IMR-90 (cell line): Measurements from ENCODE around the gene NAV2. TPM values are rescaled to one million over a fixed set of nuclear protein-coding genes. Genes with fewer than 3 reads are reported as not detected.

Experiments used
- ATAC-seq: fragments of 200-7000 bp; cut with Tn5 transposase; 2 replicates; pipeline ENCODE4 v1.9.1; 2020; ENCODE audit warnings: low read depth, mild to moderate bottlenecking, moderate library complexity
- BruUV-seq: library from RNA; stranded (reverse); fragments of 400-500 nt; replicated peaks from 2 replicates; lab custom pipeline; 2021; lab: Mats Ljungman, UMichigan
- CTCF ChIA-PET: fragments of 300-600 bp; formaldehyde crosslinking; extraction: SDS; loops from one replicate; lab custom pipeline; 2021; ENCODE audit warnings: antibody characterized with exemption; lab: Yijun Ruan, JAX
- POLR2A ChIA-PET: fragments of 300-600 bp; sonication (Branson Sonifier 250); formaldehyde crosslinking; loops from one replicate; lab custom pipeline; 2022; ENCODE audit warnings: antibody characterized with exemption; ENCODE audit not compliant: unreplicated experiment; lab: Charles Lee
- DNase-seq: peaks from one replicate; pipeline ENCODE4 v3.0.0; 2013
- H2AFZ ChIP-seq: replicated peaks from 2 replicates; pipeline ENCODE3; 2013; ENCODE audit warnings: low read length, mild to moderate bottlenecking; ENCODE audit not compliant: poor library complexity
- H2AK5ac ChIP-seq: 2 replicates; pipeline ENCODE4 v1.6.1; 2013; ENCODE audit warnings: low read depth, low read length, inconsistent platforms
- H2AK9ac ChIP-seq: replicated peaks from 2 replicates; pipeline ENCODE3; 2013; ENCODE audit warnings: mild to moderate bottlenecking, low read depth, low read length, moderate library complexity; ENCODE audit not compliant: poor library complexity
- H2BK120ac ChIP-seq: 2 replicates; pipeline ENCODE4 v1.6.1; 2013; ENCODE audit warnings: low read depth, low read length, inconsistent platforms
- H2BK15ac ChIP-seq: 3 replicates; pipeline ENCODE4 v1.6.1; 2013; ENCODE audit warnings: low read depth, low read length, inconsistent platforms
- H2BK20ac ChIP-seq: 2 replicates; pipeline ENCODE4 v1.6.1; 2013; ENCODE audit warnings: low read depth, mild to moderate bottlenecking, inconsistent platforms, low read length, moderate library complexity
- H2BK5ac ChIP-seq: 2 replicates; pipeline ENCODE4 v1.6.1; 2013; ENCODE audit warnings: mild to moderate bottlenecking, low read depth, low read length, inconsistent platforms; ENCODE audit not compliant: poor library complexity, severe bottlenecking
- H3K14ac ChIP-seq: replicated peaks from 2 replicates; pipeline ENCODE4 v1.6.1; 2013; ENCODE audit warnings: low read depth, low read length, inconsistent platforms
- H3K18ac ChIP-seq: 2 replicates; pipeline ENCODE4 v1.6.1; 2013; ENCODE audit warnings: low read depth, low read length, control low read depth
- H3K23ac ChIP-seq: 2 replicates; pipeline ENCODE4 v1.6.1; 2013; ENCODE audit warnings: low read depth, low read length, inconsistent platforms
- H3K27ac ChIP-seq: 2 replicates; pipeline ENCODE4 v1.5.1; 2013; ENCODE audit warnings: mild to moderate bottlenecking, control low read depth, low read length; ENCODE audit not compliant: insufficient read depth
- H3K27me3 ChIP-seq: 2 replicates; pipeline ENCODE4 v1.6.1; 2013; ENCODE audit warnings: low read length; ENCODE audit not compliant: control insufficient read depth, insufficient read depth
- H3K36me3 ChIP-seq: 2 replicates; pipeline ENCODE4 v1.6.1; 2013; ENCODE audit warnings: low read length, mixed read lengths; ENCODE audit not compliant: control insufficient read depth, insufficient read depth
- H3K4ac ChIP-seq: 2 replicates; pipeline ENCODE4 v1.6.1; 2013; ENCODE audit warnings: low read depth, low read length, inconsistent platforms
- H3K4me1 ChIP-seq: 2 replicates; pipeline ENCODE4 v1.6.1; 2013; ENCODE audit warnings: low read length, mixed read lengths; ENCODE audit not compliant: control insufficient read depth, insufficient read depth
- H3K4me2 ChIP-seq: 2 replicates; pipeline ENCODE4 v1.6.1; 2013; ENCODE audit warnings: low read depth, mild to moderate bottlenecking, control low read depth, low read length, moderate library complexity
- H3K4me3 ChIP-seq: 2 replicates; pipeline ENCODE4 v1.5.1; 2013; ENCODE audit warnings: low read depth, mild to moderate bottlenecking, control low read depth, low read length, moderate library complexity; ENCODE audit not compliant: insufficient read depth
- H3K56ac ChIP-seq: 2 replicates; pipeline ENCODE4 v1.6.1; 2013; ENCODE audit warnings: low read length, inconsistent platforms; ENCODE audit not compliant: insufficient read depth; ENCODE audit errors: extremely low read depth
- H3K79me1 ChIP-seq, 2 experiments: 2 replicates each; pipeline ENCODE4 v1.6.1; 2013; ENCODE audit warnings: low read length in 2 of 2, inconsistent platforms in 1 of 2, low read depth in 1 of 2
- H3K9ac ChIP-seq: 2 replicates; pipeline ENCODE4 v1.6.1; 2013; ENCODE audit warnings: low read depth, low read length, control low read depth
- H3K9me1 ChIP-seq: 2 replicates; pipeline ENCODE4 v1.6.1; 2013; ENCODE audit warnings: low read length, inconsistent platforms; ENCODE audit not compliant: insufficient read depth
- H3K9me3 ChIP-seq: 2 replicates; pipeline ENCODE4 v1.6.1; 2013; ENCODE audit warnings: low read length; ENCODE audit not compliant: control insufficient read depth, insufficient read depth
- H4K20me1 ChIP-seq: 2 replicates; pipeline ENCODE4 v1.6.1; 2013; ENCODE audit warnings: low read length, inconsistent platforms; ENCODE audit not compliant: insufficient read depth
- H4K5ac ChIP-seq: 2 replicates; pipeline ENCODE4 v1.6.1; 2013; ENCODE audit warnings: mild to moderate bottlenecking, low read depth, low read length, control low read depth
- H4K8ac ChIP-seq, 2 experiments: 2 replicates each; pipeline ENCODE4 v1.6.1; 2013; ENCODE audit warnings: low read depth in 2 of 2, low read length in 2 of 2, control low read depth in 1 of 2, inconsistent platforms in 1 of 2
- H4K91ac ChIP-seq: 2 replicates; pipeline ENCODE4 v1.6.1; 2013; ENCODE audit warnings: low read depth, low read length, inconsistent platforms; ENCODE audit not compliant: insufficient read depth
- CEBPB ChIP-seq: IDR thresholded peaks from 2 replicates; pipeline ENCODE4 v1.6.1; 2012; ENCODE audit warnings: low read depth, low read length, improper control_type of control experiment
- CHD1 ChIP-seq: IDR thresholded peaks from 2 replicates; pipeline ENCODE4 v1.6.1; 2012; ENCODE audit warnings: low read depth, low read length, improper control_type of control experiment
- FOS ChIP-seq: fragments of 150-350 bp; IDR thresholded peaks from 2 replicates; pipeline ENCODE4 v1.6.1; 2016; ENCODE audit warnings: low read depth, low read length
- MAFK ChIP-seq: IDR thresholded peaks from 2 replicates; pipeline ENCODE4 v1.6.1; 2012; ENCODE audit warnings: low read depth, low read length, improper control_type of control experiment
- MAZ ChIP-seq: IDR thresholded peaks from 2 replicates; pipeline ENCODE4 v1.6.1; 2012; ENCODE audit warnings: low read depth, mild to moderate bottlenecking, low read length, improper control_type of control experiment, moderate library complexity, borderline replicate concordance
- MXI1 ChIP-seq: IDR thresholded peaks from 2 replicates; pipeline ENCODE4 v1.6.1; 2012; ENCODE audit warnings: low read depth, mild to moderate bottlenecking, low read length, moderate library complexity, borderline replicate concordance
- NFE2L2 ChIP-seq: fragments of 150-350 bp; IDR thresholded peaks from 2 replicates; pipeline ENCODE4 v1.6.1; 2016; ENCODE audit warnings: low read depth, mild to moderate bottlenecking, low read length
- POLR2A ChIP-seq: IDR thresholded peaks from 2 replicates; pipeline ENCODE4 v1.6.1; 2012; ENCODE audit warnings: mild to moderate bottlenecking, low read depth, low read length
- RCOR1 ChIP-seq: IDR thresholded peaks from 2 replicates; pipeline ENCODE4 v1.6.1; 2012; ENCODE audit warnings: mild to moderate bottlenecking, low read length, improper control_type of control experiment; ENCODE audit not compliant: insufficient replicate concordance
- SMC3 ChIP-seq: fragments of 150-350 bp; IDR thresholded peaks from 2 replicates; pipeline ENCODE4 v1.6.1; 2016; ENCODE audit warnings: low read depth, mild to moderate bottlenecking, antibody characterized with exemption, low read length, moderate library complexity
- WGBS, 2 experiments: methylation state at CpG; one replicate each; pipeline versions ENCODE4 v1.1.5 to v1.1.7; 2013; ENCODE audit warnings: missing lambda C conversion rate in 2 of 2; ENCODE audit not compliant: insufficient read length in 1 of 2; ENCODE audit errors: extremely low coverage in 2 of 2; 5-methylcytosine and 5-hydroxymethylcytosine counted together
- dilution Hi-C: fragments of 300-500 bp; cut with HindIII; formaldehyde crosslinking; loops from one replicate; pipeline ENCODE4 v1.14.3; 2018; ENCODE audit warnings: low sequenced_read_pairs; ENCODE audit not compliant: unreplicated experiment
- in situ Hi-C: fragments of 300-500 bp; cut with MboI; formaldehyde crosslinking; loops from 3 replicates; pipeline ENCODE4 v1.14.3; 2019; ENCODE audit warnings: low sequenced_read_pairs, inconsistent platforms, mixed read lengths
- intact Hi-C: fragments of 100-400 bp; cut with micrococcal nuclease; formaldehyde crosslinking; loops from 2 replicates; pipeline ENCODE4 v1.10.0; 2022
- polyA plus RNA-seq, 3 experiments: library from polyadenylated mRNA; depleted of rRNA; stranded (reverse); fragments of >200 nt; gene quantifications; 2 replicates each; pipeline ENCODE4 v1.2.3, GENCODE V29; 2012; ENCODE audit warnings: low replicate concordance in 1 of 3
- total RNA-seq: library from RNA; depleted of rRNA; stranded (reverse); fragments of >200 nt; gene quantifications from 2 replicates; pipeline ENCODE4 v1.2.3, GENCODE V29; 2012
- TF ChIP-seq, protein P1 (sequence below): fragments of 150-350 bp; IDR thresholded peaks from 2 replicates; pipeline ENCODE4 v1.6.1; 2017; ENCODE audit warnings: mild to moderate bottlenecking, antibody characterized with exemption, low read length, low read depth
- TF ChIP-seq, protein P2 (sequence below): fragments of 150-350 bp; IDR thresholded peaks from 2 replicates; pipeline ENCODE4 v1.6.1; 2016; ENCODE audit warnings: low read depth, mild to moderate bottlenecking, low read length, moderate library complexity, borderline replicate concordance
- TF ChIP-seq, protein P3 (sequence below): conservative IDR thresholded peaks from 2 replicates; pipeline ENCODE4 v1.5.1; 2012; ENCODE audit warnings: mild to moderate bottlenecking, low read depth, low read length, improper control_type of control experiment

NAV2 gene
- total and polyA plus RNA-seq, 2 of the 4 experiments (the other 2 are of a cell fraction) = 4.5 to 12.6 TPM

DNA sequence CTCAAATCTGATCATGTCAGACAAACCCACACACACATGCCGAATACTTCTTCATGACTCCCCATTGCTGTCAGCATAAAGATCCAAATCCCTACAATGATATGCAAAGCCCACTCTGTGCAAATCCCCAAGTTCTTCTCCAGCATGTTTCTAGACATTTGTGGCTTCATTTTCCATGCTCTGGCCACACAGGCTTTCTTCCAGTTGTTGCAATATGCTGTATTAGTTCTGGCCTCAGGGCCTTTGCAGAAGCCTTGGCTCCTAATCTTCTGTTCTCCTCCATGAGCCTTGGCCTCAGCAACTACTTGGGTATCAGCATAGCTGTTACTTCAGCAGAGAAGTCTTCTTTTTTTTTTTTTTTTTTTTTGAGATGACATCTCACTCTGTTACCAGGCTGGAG lies 49.6 kb downstream of the NAV2 start:
- H4K20me1 ChIP-seq = peaks cover 85% of the 10 kb centered on the region
- no peak overlapping the region for H2BK5ac ChIP-seq
- ChIA-PET CTCF (no interaction called here), POLR2A (no interaction called here)
- no peak overlapping the region for H2BK15ac ChIP-seq
- no peak overlapping the region for H2AFZ ChIP-seq
- peaks cover 3% of the 10 kb centered on the region; the same call in 1 of the 2 replicates for H3K27me3 ChIP-seq
- no peak for TF ChIP-seq POLR2A
- no peak for TF ChIP-seq CHD1
- TF ChIP-seq CEBPB = no peak
- TF ChIP-seq, protein P1, sequence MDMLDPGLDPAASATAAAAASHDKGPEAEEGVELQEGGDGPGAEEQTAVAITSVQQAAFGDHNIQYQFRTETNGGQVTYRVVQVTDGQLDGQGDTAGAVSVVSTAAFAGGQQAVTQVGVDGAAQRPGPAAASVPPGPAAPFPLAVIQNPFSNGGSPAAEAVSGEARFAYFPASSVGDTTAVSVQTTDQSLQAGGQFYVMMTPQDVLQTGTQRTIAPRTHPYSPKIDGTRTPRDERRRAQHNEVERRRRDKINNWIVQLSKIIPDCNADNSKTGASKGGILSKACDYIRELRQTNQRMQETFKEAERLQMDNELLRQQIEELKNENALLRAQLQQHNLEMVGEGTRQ = no peak
- TF ChIP-seq MAZ = no peak
- no peak for TF ChIP-seq SMC3
- TF ChIP-seq MAFK = no peak
- TF ChIP-seq, protein P2, sequence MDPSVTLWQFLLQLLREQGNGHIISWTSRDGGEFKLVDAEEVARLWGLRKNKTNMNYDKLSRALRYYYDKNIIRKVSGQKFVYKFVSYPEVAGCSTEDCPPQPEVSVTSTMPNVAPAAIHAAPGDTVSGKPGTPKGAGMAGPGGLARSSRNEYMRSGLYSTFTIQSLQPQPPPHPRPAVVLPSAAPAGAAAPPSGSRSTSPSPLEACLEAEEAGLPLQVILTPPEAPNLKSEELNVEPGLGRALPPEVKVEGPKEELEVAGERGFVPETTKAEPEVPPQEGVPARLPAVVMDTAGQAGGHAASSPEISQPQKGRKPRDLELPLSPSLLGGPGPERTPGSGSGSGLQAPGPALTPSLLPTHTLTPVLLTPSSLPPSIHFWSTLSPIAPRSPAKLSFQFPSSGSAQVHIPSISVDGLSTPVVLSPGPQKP = no peak
- no peak for TF ChIP-seq NFE2L2
- TF ChIP-seq, protein P3, sequence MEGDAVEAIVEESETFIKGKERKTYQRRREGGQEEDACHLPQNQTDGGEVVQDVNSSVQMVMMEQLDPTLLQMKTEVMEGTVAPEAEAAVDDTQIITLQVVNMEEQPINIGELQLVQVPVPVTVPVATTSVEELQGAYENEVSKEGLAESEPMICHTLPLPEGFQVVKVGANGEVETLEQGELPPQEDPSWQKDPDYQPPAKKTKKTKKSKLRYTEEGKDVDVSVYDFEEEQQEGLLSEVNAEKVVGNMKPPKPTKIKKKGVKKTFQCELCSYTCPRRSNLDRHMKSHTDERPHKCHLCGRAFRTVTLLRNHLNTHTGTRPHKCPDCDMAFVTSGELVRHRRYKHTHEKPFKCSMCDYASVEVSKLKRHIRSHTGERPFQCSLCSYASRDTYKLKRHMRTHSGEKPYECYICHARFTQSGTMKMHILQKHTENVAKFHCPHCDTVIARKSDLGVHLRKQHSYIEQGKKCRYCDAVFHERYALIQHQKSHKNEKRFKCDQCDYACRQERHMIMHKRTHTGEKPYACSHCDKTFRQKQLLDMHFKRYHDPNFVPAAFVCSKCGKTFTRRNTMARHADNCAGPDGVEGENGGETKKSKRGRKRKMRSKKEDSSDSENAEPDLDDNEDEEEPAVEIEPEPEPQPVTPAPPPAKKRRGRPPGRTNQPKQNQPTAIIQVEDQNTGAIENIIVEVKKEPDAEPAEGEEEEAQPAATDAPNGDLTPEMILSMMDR = no peak
- no peak for TF ChIP-seq RCOR1
- no peak for TF ChIP-seq FOS
- no peak for TF ChIP-seq MXI1
- DNase-seq (no peak), ATAC-seq (no peak)
- H2BK20ac ChIP-seq = no peak overlapping the region
- H3K14ac ChIP-seq = no peak overlapping the region
- in situ Hi-C loops (loop anchor here (25.0 kb wide), 1 partner anchor 675 kb away; no protein-coding TSS in a partner anchor), dilution Hi-C loops (no loop called here), intact Hi-C loops (no loop called here)
- H2AK5ac ChIP-seq = no peak overlapping the region
- H4K91ac ChIP-seq = no peak overlapping the region
- H2BK120ac ChIP-seq = no peak overlapping the region
- no peak overlapping the region for H3K4me3 ChIP-seq
- H3K9ac ChIP-seq = no peak overlapping the region
- WGBS, 2 experiments = no CpG with 5 or more reads among the region's 1 CpG
- H2AK9ac ChIP-seq = no peak overlapping the region
- no peak overlapping the region for H3K27ac ChIP-seq
- H3K79me1 ChIP-seq = peaks cover 50 to 58% of the 10 kb centered on the region in 2 experiments
- H3K4me2 ChIP-seq = no peak overlapping the region
- H4K5ac ChIP-seq = no peak overlapping the region
- H3K36me3 ChIP-seq = peaks cover 4% of the 10 kb centered on the region
- H4K8ac ChIP-seq = no peak overlapping the region
- H3K56ac ChIP-seq = no peak overlapping the region
- H3K9me1 ChIP-seq = peaks cover 13% of the 10 kb centered on the region
- H3K23ac ChIP-seq = no peak overlapping the region
- no peak overlapping the region for H3K18ac ChIP-seq
- BruUV-seq = no TSS peak
- no peaks in the 10 kb centered on the region for H3K4me1 ChIP-seq
- no peak overlapping the region for H3K4ac ChIP-seq
- H3K9me3 ChIP-seq = no peaks in the 10 kb centered on the region
